Liver (tissue), 9 donors: ENCODE measurements around the gene APOB. TPM values are rescaled to one million over a fixed set of nuclear protein-coding genes. Genes with fewer than 3 reads are reported as not detected.

Source experiments
- DNase-seq: peaks from one replicate; pipeline ENCODE4 v3.0.0-alpha.2; 2017; ENCODE audit warnings: low spot score
- H3K27ac ChIP-seq, 2 donors: one replicate each; pipeline ENCODE4 v1.7.0; 2013; ENCODE audit warnings: inconsistent platforms in 2 of 2, low read length in 2 of 2, control low read depth in 1 of 2, low read depth in 1 of 2, mild to moderate bottlenecking in 1 of 2
- H3K27me3 ChIP-seq, 4 donors: one replicate each; pipeline versions ENCODE4 v1.6.1 to v1.7.0; 2013; ENCODE audit warnings: low read length in 3 of 4, inconsistent platforms in 1 of 4, mild to moderate bottlenecking in 1 of 4, moderate library complexity in 1 of 4; ENCODE audit not compliant: control insufficient read depth in 4 of 4, insufficient read depth in 4 of 4
- H3K36me3 ChIP-seq, 4 donors: one replicate each; pipeline versions ENCODE4 v1.6.1 to v1.7.0; 2013; ENCODE audit warnings: low read length in 3 of 4, mild to moderate bottlenecking in 3 of 4, low read depth in 1 of 4, moderate library complexity in 1 of 4; ENCODE audit not compliant: control insufficient read depth in 4 of 4, insufficient read depth in 3 of 4
- H3K4me1 ChIP-seq, 4 donors: one replicate each; pipeline versions ENCODE4 v1.6.1 to v1.7.0; 2013; ENCODE audit warnings: low read length in 3 of 4, mild to moderate bottlenecking in 3 of 4, moderate library complexity in 1 of 4; ENCODE audit not compliant: control insufficient read depth in 4 of 4, insufficient read depth in 4 of 4
- H3K4me3 ChIP-seq, 3 donors: one replicate each; pipeline versions ENCODE4 v1.6.1 to v1.7.0; 2013; ENCODE audit warnings: low read length in 3 of 3, control low read depth in 1 of 3, low read depth in 1 of 3, mild to moderate bottlenecking in 1 of 3
- H3K9ac ChIP-seq, 2 donors: one replicate each; pipeline ENCODE4 v1.7.0; 2013; ENCODE audit warnings: low read length in 2 of 2, mild to moderate bottlenecking in 2 of 2, moderate library complexity in 2 of 2, control low read depth in 1 of 2, low read depth in 1 of 2
- H3K9me3 ChIP-seq, 4 donors: one replicate each; pipeline versions ENCODE4 v1.6.1 to v1.7.0; 2013; ENCODE audit warnings: low read length in 3 of 4; ENCODE audit not compliant: control insufficient read depth in 4 of 4
- EGR1 ChIP-seq, 2 donors: IDR thresholded peaks; 2 replicates each; pipeline ENCODE4 v1.6.1; 2016 to 2018; ENCODE audit warnings: antibody characterized with exemption in 2 of 2, low read depth in 2 of 2
- FOXA1 ChIP-seq: IDR thresholded peaks from 2 replicates; pipeline ENCODE4 v1.6.1; 2016; ENCODE audit warnings: antibody characterized with exemption
- FOXA2 ChIP-seq: IDR thresholded peaks from 2 replicates; pipeline ENCODE4 v1.6.1; 2016; ENCODE audit warnings: antibody characterized with exemption
- GABPA ChIP-seq, 2 donors: IDR thresholded peaks in 1 of 2; conservative IDR thresholded peaks in 1 of 2; 2 replicates each; pipeline ENCODE4 v1.6.1; 2016; ENCODE audit warnings: antibody characterized with exemption in 2 of 2, mild to moderate bottlenecking in 1 of 2, moderate library complexity in 1 of 2
- HNF4A ChIP-seq, 2 donors: conservative IDR thresholded peaks; 2 replicates each; pipeline ENCODE4 v1.6.1; 2016; ENCODE audit warnings: antibody characterized with exemption in 2 of 2, mild to moderate bottlenecking in 2 of 2
- HNF4G ChIP-seq: IDR thresholded peaks from 2 replicates; pipeline ENCODE4 v1.6.1; 2016; ENCODE audit warnings: antibody characterized with exemption
- JUND ChIP-seq, 2 donors: IDR thresholded peaks; 2 replicates each; pipeline ENCODE4 v1.6.1; 2016; ENCODE audit warnings: antibody characterized with exemption in 2 of 2
- NR2F2 ChIP-seq: IDR thresholded peaks from 2 replicates; pipeline ENCODE4 v1.6.1; 2016; ENCODE audit warnings: antibody characterized with exemption
- RAD21 ChIP-seq, 2 donors: IDR thresholded peaks; 2 replicates each; pipeline ENCODE4 v1.6.1; 2016; ENCODE audit warnings: antibody characterized with exemption in 2 of 2, mild to moderate bottlenecking in 2 of 2
- RXRA ChIP-seq, 2 donors: IDR thresholded peaks; 2 replicates each; pipeline ENCODE4 v1.6.1; 2017 to 2018; ENCODE audit warnings: antibody characterized with exemption in 2 of 2, mild to moderate bottlenecking in 1 of 2
- SP1 ChIP-seq: IDR thresholded peaks from 2 replicates; pipeline ENCODE4 v1.6.1; 2018; ENCODE audit warnings: antibody characterized with exemption, mild to moderate bottlenecking
- TAF1 ChIP-seq: conservative IDR thresholded peaks from 2 replicates; pipeline ENCODE4 v1.6.1; 2016; ENCODE audit warnings: antibody characterized with exemption, mild to moderate bottlenecking
- YY1 ChIP-seq: IDR thresholded peaks from 2 replicates; pipeline ENCODE4 v1.6.1; 2016; ENCODE audit warnings: antibody characterized with exemption, mild to moderate bottlenecking
- WGBS: extraction: QIAGEN DNeasy Blood & Tissue Kit; methylation state at CpG from one replicate; pipeline ENCODE4 v1.1.7; 2013; 5-methylcytosine and 5-hydroxymethylcytosine counted together
- polyA plus RNA-seq, 2 donors: library from polyadenylated mRNA; stranded (reverse) in 1 of 2; unstranded in 1 of 2; fragments of 200-250 nt in 1 of 2; fragments of >200 nt in 1 of 2; fragmentation: Nextera tagmentation in 1 of 2; extraction: Ambion mirVana in 1 of 2; gene quantifications; one replicate each; pipeline versions ENCODE4 v1.2.1 to v1.2.3, GENCODE V29; 2013 to 2015
- total RNA-seq, 2 donors: library from RNA; depleted of rRNA; stranded (reverse); fragments of >200 nt; gene quantifications; one replicate each; pipeline ENCODE4 v1.2.3, GENCODE V29; 2014
- TF ChIP-seq, protein P1 (sequence below): IDR thresholded peaks from 2 replicates; pipeline ENCODE4 v1.6.1; 2016; ENCODE audit warnings: antibody characterized with exemption
- TF ChIP-seq, protein P2 (sequence below): IDR thresholded peaks from 2 replicates; pipeline ENCODE4 v1.6.1; 2016; ENCODE audit warnings: antibody characterized with exemption
- TF ChIP-seq, protein P3 (sequence below): IDR thresholded peaks from 2 replicates; pipeline ENCODE4 v1.6.1; 2016; ENCODE audit warnings: antibody characterized with exemption, mild to moderate bottlenecking
- TF ChIP-seq, protein P4 (sequence below): fragments of 150-350 bp; IDR thresholded peaks from 2 replicates; pipeline ENCODE4 v1.5.1; 2017; ENCODE audit warnings: improper control_type of control experiment, low read depth, low read length; ENCODE audit not compliant: missing input control
- TF ChIP-seq, protein P5 (sequence below): IDR thresholded peaks from 2 replicates; pipeline ENCODE4 v1.6.1; 2016; ENCODE audit warnings: antibody characterized with exemption
- donor health status: healthy.
- donor health status: healthy.
- donor health status: healthy.
- donor health status: healthy.
- donor health status: healthy.

APOB gene
- total and polyA plus RNA-seq, 4 donors, result 431 to 2,949 (median 1,463) TPM

DNA sequence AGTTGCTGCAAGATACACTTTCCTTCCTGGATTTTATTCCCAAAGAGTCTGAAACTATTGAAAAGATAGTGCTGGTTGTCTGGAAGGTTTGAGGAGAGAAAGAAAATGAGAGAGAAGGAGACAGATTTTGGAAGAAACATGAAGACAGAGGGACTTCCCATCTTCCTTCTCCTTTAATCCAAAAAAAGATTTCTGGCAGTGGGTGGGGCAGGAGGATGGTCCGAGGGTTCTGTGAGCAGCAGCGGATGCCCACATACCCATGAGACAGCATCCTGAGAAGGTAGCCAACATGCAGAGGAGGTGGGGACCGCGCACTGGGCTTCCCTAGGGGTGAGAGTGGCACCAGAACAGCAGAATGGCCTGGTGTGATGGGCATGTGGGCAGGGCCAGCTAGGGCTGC, 84.6 kb downstream of the APOB start:
- 88% methylated on average over 4 of the region's 4 CpGs for WGBS
- Histone ChIP-seq H3K9me3 (no peaks in the 10 kb centered on the region), H3K27me3 (no peaks in the 10 kb centered on the region), H3K9ac (no peak overlapping the region), H3K4me3 (no peak overlapping the region), H3K4me1 (peaks cover 0 to 9% (median 3%) of the 10 kb centered on the region in 4 donors), H3K36me3 (no peaks in the 10 kb centered on the region), H3K27ac (no peak overlapping the region)
- TF ChIP-seq RXRA (IDR thresholded peaks at IDR 0.05), result no peak
- no peak for TF ChIP-seq NR2F2
- TF ChIP-seq EGR1 (IDR thresholded peaks at IDR 0.05; ENCODE audit: low read depth in 2 of 2), result no peak
- TF ChIP-seq HNF4A (conservative IDR thresholded peaks at IDR 0.05), result no peak
- TF ChIP-seq FOXA1, result no peak
- TF ChIP-seq SP1, result no peak
- TF ChIP-seq YY1, result no peak
- TF ChIP-seq GABPA (IDR thresholded peaks at IDR 0.05 in 1 of 2, conservative IDR thresholded peaks at IDR 0.05 in 1 of 2), result no peak
- TF ChIP-seq, protein P1, sequence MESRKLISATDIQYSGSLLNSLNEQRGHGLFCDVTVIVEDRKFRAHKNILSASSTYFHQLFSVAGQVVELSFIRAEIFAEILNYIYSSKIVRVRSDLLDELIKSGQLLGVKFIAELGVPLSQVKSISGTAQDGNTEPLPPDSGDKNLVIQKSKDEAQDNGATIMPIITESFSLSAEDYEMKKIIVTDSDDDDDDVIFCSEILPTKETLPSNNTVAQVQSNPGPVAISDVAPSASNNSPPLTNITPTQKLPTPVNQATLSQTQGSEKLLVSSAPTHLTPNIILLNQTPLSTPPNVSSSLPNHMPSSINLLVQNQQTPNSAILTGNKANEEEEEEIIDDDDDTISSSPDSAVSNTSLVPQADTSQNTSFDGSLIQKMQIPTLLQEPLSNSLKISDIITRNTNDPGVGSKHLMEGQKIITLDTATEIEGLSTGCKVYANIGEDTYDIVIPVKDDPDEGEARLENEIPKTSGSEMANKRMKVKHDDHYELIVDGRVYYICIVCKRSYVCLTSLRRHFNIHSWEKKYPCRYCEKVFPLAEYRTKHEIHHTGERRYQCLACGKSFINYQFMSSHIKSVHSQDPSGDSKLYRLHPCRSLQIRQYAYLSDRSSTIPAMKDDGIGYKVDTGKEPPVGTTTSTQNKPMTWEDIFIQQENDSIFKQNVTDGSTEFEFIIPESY, result no peak
- DNase-seq, result no peak

DNA sequence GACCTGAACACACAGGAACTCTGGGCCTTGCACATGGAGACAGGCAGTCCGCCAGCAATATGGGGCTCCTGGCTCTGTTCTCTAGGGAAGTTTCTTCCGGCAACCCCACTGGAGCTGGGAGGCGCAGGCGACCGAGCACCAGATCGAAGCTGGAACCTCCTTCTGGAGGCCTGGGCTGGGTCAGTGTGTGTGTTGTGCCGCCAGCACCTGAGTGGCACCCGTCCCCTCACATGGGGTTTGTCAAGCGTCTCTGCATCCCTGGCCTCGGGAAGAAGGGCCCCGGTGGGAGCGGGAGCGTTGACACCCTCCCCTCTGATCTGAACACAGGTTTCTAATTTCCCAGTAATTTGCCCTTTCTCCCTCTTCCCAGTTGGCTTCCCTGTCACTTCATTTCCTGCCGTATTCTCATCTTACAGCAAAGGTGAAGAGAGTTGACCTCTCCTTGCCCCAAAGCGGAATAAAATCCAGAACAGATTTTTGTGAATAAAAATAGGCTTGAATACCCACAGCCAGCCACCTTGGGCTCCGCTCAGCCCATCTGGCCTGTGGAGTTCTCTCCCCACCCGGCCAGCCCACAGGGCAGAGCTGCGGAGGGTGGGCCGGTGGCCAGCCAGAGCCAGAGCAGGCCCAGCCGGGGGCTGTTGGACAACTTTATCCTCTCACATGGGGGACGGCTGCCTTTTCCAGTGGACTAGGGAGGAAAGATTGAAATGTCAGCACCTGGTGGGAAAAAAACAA, 85.9 kb downstream of the APOB start:
- no peaks in the 10 kb centered on the region for H3K9me3 ChIP-seq
- 89% methylated on average over 21 of the region's 21 CpGs for WGBS
- no peaks in the 10 kb centered on the region for H3K36me3 ChIP-seq
- no peaks in the 10 kb centered on the region for H3K27me3 ChIP-seq
- no peak for DNase-seq
- H3K4me3 ChIP-seq, result no peak overlapping the region
- TF ChIP-seq, protein P2, sequence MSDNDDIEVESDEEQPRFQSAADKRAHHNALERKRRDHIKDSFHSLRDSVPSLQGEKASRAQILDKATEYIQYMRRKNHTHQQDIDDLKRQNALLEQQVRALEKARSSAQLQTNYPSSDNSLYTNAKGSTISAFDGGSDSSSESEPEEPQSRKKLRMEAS, result no peak
- TF ChIP-seq, protein P3, sequence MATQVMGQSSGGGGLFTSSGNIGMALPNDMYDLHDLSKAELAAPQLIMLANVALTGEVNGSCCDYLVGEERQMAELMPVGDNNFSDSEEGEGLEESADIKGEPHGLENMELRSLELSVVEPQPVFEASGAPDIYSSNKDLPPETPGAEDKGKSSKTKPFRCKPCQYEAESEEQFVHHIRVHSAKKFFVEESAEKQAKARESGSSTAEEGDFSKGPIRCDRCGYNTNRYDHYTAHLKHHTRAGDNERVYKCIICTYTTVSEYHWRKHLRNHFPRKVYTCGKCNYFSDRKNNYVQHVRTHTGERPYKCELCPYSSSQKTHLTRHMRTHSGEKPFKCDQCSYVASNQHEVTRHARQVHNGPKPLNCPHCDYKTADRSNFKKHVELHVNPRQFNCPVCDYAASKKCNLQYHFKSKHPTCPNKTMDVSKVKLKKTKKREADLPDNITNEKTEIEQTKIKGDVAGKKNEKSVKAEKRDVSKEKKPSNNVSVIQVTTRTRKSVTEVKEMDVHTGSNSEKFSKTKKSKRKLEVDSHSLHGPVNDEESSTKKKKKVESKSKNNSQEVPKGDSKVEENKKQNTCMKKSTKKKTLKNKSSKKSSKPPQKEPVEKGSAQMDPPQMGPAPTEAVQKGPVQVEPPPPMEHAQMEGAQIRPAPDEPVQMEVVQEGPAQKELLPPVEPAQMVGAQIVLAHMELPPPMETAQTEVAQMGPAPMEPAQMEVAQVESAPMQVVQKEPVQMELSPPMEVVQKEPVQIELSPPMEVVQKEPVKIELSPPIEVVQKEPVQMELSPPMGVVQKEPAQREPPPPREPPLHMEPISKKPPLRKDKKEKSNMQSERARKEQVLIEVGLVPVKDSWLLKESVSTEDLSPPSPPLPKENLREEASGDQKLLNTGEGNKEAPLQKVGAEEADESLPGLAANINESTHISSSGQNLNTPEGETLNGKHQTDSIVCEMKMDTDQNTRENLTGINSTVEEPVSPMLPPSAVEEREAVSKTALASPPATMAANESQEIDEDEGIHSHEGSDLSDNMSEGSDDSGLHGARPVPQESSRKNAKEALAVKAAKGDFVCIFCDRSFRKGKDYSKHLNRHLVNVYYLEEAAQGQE, result no peak
- TF ChIP-seq JUND (IDR thresholded peaks at IDR 0.05) (no peak), TAF1 (no peak), RXRA (IDR thresholded peaks at IDR 0.05) (no peak), GABPA (IDR thresholded peaks at IDR 0.05 in 1 of 2, conservative IDR thresholded peaks at IDR 0.05 in 1 of 2) (no peak), EGR1 (IDR thresholded peaks at IDR 0.05; ENCODE audit: low read depth in 2 of 2) (no peak), FOXA1 (no peak), NR2F2 (no peak), SP1 (no peak), FOXA2 (no peak), HNF4G (no peak), RAD21 (IDR thresholded peaks at IDR 0.05) (no peak), HNF4A (conservative IDR thresholded peaks at IDR 0.05) (no peak)
- TF ChIP-seq, protein P4, sequence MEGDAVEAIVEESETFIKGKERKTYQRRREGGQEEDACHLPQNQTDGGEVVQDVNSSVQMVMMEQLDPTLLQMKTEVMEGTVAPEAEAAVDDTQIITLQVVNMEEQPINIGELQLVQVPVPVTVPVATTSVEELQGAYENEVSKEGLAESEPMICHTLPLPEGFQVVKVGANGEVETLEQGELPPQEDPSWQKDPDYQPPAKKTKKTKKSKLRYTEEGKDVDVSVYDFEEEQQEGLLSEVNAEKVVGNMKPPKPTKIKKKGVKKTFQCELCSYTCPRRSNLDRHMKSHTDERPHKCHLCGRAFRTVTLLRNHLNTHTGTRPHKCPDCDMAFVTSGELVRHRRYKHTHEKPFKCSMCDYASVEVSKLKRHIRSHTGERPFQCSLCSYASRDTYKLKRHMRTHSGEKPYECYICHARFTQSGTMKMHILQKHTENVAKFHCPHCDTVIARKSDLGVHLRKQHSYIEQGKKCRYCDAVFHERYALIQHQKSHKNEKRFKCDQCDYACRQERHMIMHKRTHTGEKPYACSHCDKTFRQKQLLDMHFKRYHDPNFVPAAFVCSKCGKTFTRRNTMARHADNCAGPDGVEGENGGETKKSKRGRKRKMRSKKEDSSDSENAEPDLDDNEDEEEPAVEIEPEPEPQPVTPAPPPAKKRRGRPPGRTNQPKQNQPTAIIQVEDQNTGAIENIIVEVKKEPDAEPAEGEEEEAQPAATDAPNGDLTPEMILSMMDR, result no peak
- TF ChIP-seq, protein P5, sequence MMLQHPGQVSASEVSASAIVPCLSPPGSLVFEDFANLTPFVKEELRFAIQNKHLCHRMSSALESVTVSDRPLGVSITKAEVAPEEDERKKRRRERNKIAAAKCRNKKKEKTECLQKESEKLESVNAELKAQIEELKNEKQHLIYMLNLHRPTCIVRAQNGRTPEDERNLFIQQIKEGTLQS, result no peak
- no peak overlapping the region for H3K9ac ChIP-seq
- H3K27ac ChIP-seq, result no peak overlapping the region
- H3K4me1 ChIP-seq, result no peaks in the 10 kb centered on the region
